Common myeloid progenitor, CD34-positive (primary cell): ENCODE results near the gene TRDMT1.
A peak's percentile ranks its signal among the peaks of the same experiment; 100 is the strongest.

Experiments used
- CTCF ChIA-PET: fragments of 350-600 bp; sonication (Branson Sonifier 250); formaldehyde crosslinking; loops from one replicate; lab custom pipeline; 2021; ENCODE audit warnings: antibody characterized with exemption; lab: Charles Lee
- POLR2A ChIA-PET: fragments of 350-600 bp; sonication (Branson Sonifier 250); formaldehyde crosslinking; loops from one replicate; lab custom pipeline; 2021; ENCODE audit warnings: antibody characterized with exemption; lab: Charles Lee
- DNase-seq, 3 donors: peaks; one replicate each; pipeline versions ENCODE4 v3.0.0 to v3.0.0-alpha.2; 2013
- H3K27ac ChIP-seq, 2 experiments: 1 replicate in 1 of 2; 2 replicates in 1 of 2; pipeline ENCODE4 v1.7.0; 2013; ENCODE audit warnings: inconsistent platforms in 2 of 2, low read length in 2 of 2, mild to moderate bottlenecking in 2 of 2, low read depth in 1 of 2, moderate library complexity in 1 of 2; ENCODE audit not compliant: severe bottlenecking in 2 of 2, insufficient read depth in 1 of 2, poor library complexity in 1 of 2
- H3K27me3 ChIP-seq, 5 experiments: replicated peaks in 2 of 5; 1 replicate in 3 of 5; 2 replicates in 2 of 5; pipeline versions ENCODE4 v1.6.1 to v1.7.0; 2013; ENCODE audit warnings: low read length in 4 of 5, mild to moderate bottlenecking in 2 of 5, moderate library complexity in 2 of 5, inconsistent platforms in 1 of 5; ENCODE audit not compliant: insufficient read depth in 5 of 5, control insufficient read depth in 4 of 5
- H3K36me3 ChIP-seq, 4 experiments: 1 replicate in 2 of 4; 2 replicates in 2 of 4; pipeline versions ENCODE4 v1.6.1 to v1.7.0; 2013; ENCODE audit warnings: low read length in 3 of 4, control low read depth in 1 of 4, mild to moderate bottlenecking in 1 of 4; ENCODE audit not compliant: control insufficient read depth in 4 of 4, insufficient read depth in 4 of 4
- H3K4me1 ChIP-seq, 4 experiments: 1 replicate in 3 of 4; 2 replicates in 1 of 4; pipeline versions ENCODE4 v1.6.1 to v1.7.1; 2013; ENCODE audit warnings: low read length in 3 of 4, mild to moderate bottlenecking in 3 of 4, control low read depth in 1 of 4, inconsistent platforms in 1 of 4, moderate library complexity in 1 of 4; ENCODE audit not compliant: control insufficient read depth in 4 of 4, insufficient read depth in 4 of 4; ENCODE audit errors: control extremely low read depth in 1 of 4
- H3K4me3 ChIP-seq, 7 experiments: 1 replicate in 4 of 7; 2 replicates in 3 of 7; pipeline versions ENCODE4 v1.5.1 to v1.7.0; 2013; ENCODE audit warnings: mild to moderate bottlenecking in 7 of 7, low read length in 6 of 7, moderate library complexity in 6 of 7, inconsistent platforms in 2 of 7, low read depth in 2 of 7, control low read depth in 1 of 7; ENCODE audit not compliant: insufficient read depth in 4 of 7, control insufficient read depth in 1 of 7; ENCODE audit errors: extremely low read depth in 1 of 7
- H3K9me3 ChIP-seq, 5 experiments: 1 replicate in 4 of 5; 2 replicates in 1 of 5; pipeline versions ENCODE4 v1.6.1 to v1.7.1; 2013; ENCODE audit warnings: low read length in 4 of 5, mild to moderate bottlenecking in 2 of 5, inconsistent platforms in 1 of 5, low read depth in 1 of 5, moderate library complexity in 1 of 5; ENCODE audit not compliant: control insufficient read depth in 4 of 5, insufficient read depth in 2 of 5; ENCODE audit errors: control extremely low read depth in 1 of 5
- WGBS: methylation state at CpG from one replicate; pipeline ENCODE4 v1.1.5; 2013; ENCODE audit not compliant: insufficient coverage; 5-methylcytosine and 5-hydroxymethylcytosine counted together

The TRDMT1 gene

DNA sequence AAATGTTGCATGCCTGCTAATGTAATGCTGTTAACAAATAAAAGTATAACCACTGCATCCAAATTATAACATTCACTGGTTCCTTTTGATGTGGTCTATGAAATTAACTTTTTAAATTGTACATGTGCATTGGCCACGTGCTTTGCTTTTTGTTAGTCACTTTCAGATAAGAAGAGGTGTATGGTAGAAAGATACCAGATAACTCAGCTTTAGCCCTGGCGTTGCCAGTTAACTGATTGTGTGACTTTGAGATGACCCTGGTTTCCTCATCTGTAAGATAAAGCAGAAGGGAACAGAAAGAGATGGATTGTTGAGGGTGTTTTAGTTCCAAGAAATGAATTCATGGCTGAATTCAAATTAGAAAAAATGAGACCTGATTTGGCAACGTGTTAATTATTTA, 1.9 kb upstream of the TRDMT1 start:
- Histone ChIP-seq H3K36me3 (no peaks in the 10 kb centered on the region), H3K9me3 (no peaks in the 10 kb centered on the region), H3K27me3 (no peaks in the 10 kb centered on the region), H3K4me1 (peaks cover 17 to 54% (median 39%) of the 10 kb centered on the region in 4 experiments), H3K27ac (no peak overlapping the region), H3K4me3 (no peak overlapping the region)
- DNase-seq: no peak
- 100% methylated on average over 2 of the region's 3 CpGs for WGBS
- ChIA-PET CTCF (interaction anchor here (1.1 kb wide), 1 partner anchor 26 kb away, joined by 4 read pairs; no protein-coding TSS in a partner anchor), POLR2A (no interaction called here)

DNA sequence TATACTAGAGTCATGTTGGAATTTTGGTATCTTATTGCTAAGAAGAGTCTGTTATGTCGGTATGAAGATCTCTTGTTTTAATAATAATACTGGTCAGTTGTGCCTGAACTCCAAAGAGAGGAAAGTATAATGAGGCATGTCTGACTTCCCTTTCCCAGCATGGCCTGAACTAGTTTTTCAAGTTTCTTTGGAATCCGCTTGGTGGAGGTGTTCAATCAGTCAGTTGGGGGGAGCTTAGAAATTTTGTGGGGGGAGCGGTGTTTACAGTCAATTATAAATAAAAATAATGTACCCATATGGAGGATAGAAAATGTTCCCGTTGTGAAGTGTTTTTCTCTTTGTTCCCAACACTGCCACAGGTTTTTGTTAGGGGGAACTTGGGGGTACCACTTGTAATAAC, 1.5 kb upstream of the TRDMT1 start:
- peaks cover 17 to 52% (median 36%) of the 10 kb centered on the region in 4 experiments for H3K4me1 ChIP-seq
- H3K4me3 ChIP-seq: no peak overlapping the region
- ChIA-PET POLR2A (no interaction called here), CTCF (interaction anchor here (1.1 to 5.1 kb wide), 2 partner anchors 26 to 27 kb away, joined by 4 to 32 read pairs; partner anchors contain the start of gene VIM)
- H3K27ac ChIP-seq: no peak overlapping the region
- no peaks in the 10 kb centered on the region for H3K36me3 ChIP-seq
- no peak for DNase-seq
- WGBS: no CpG with 5 or more reads among the region's 4 CpGs
- no peaks in the 10 kb centered on the region for H3K9me3 ChIP-seq
- H3K27me3 ChIP-seq: no peaks in the 10 kb centered on the region

GRCh38 chr10:17202506-17202905, 1.0 kb upstream of the TRDMT1 start:
- Histone ChIP-seq H3K4me1 (peaks cover 17 to 52% (median 33%) of the 10 kb centered on the region in 4 experiments), H3K36me3 (no peaks in the 10 kb centered on the region), H3K27me3 (no peaks in the 10 kb centered on the region), H3K4me3 (no peak overlapping the region), H3K27ac (peak overlapping the region in 1 of 2 experiments; percentile 98), H3K9me3 (no peaks in the 10 kb centered on the region)
- 100% methylated on average over 2 of the region's 2 CpGs for WGBS
- POLR2A ChIA-PET: interaction anchor here (4.6 kb wide), 1 partner anchor 27 kb away, joined by 72 read pairs; the partner anchor contains the start of gene VIM
- CTCF ChIA-PET: interaction anchor here (3.9 to 5.1 kb wide), 2 partner anchors 14 to 26 kb away, joined by 18 to 32 read pairs; partner anchors contain the start of gene VIM
- no peak for DNase-seq

DNA sequence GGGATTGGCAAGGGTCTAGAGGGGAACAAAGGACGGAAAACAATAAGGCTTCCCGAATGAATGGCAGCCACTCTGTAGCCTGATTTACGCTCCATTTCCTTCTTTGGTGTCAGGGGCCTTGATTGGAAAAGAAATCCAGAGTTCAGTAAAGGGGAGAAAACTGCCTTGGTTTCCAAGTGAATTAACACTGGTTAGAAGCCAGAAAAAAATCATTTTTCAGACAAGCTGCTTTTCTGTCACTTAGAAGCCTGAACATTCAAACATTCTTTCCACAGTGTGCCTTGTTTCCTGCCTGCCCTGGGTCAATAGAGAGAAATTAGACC, 283 bp upstream of the TRDMT1 start:
- Histone ChIP-seq H3K4me3 (peak overlapping the region; percentile 59 to 94 (median 84)), H3K27me3 (no peaks in the 10 kb centered on the region), H3K27ac (peak overlapping the region; percentile 94 to 98), H3K4me1 (peaks cover 15 to 46% (median 28%) of the 10 kb centered on the region in 4 experiments), H3K36me3 (no peaks in the 10 kb centered on the region), H3K9me3 (no peaks in the 10 kb centered on the region)
- WGBS: 22% methylated on average over 3 of the region's 3 CpGs
- CTCF ChIA-PET: interaction anchor here (1.0 to 5.1 kb wide), 6 partner anchors 10 to 349 kb away, joined by 4 to 32 read pairs (median 6); partner anchors contain the start of gene VIM
- POLR2A ChIA-PET: interaction anchor here (0.8 to 4.6 kb wide), 9 partner anchors 10 to 205 kb away, joined by 3 to 72 read pairs (median 4); partner anchors contain the start of gene VIM
- no peak for DNase-seq

DNA sequence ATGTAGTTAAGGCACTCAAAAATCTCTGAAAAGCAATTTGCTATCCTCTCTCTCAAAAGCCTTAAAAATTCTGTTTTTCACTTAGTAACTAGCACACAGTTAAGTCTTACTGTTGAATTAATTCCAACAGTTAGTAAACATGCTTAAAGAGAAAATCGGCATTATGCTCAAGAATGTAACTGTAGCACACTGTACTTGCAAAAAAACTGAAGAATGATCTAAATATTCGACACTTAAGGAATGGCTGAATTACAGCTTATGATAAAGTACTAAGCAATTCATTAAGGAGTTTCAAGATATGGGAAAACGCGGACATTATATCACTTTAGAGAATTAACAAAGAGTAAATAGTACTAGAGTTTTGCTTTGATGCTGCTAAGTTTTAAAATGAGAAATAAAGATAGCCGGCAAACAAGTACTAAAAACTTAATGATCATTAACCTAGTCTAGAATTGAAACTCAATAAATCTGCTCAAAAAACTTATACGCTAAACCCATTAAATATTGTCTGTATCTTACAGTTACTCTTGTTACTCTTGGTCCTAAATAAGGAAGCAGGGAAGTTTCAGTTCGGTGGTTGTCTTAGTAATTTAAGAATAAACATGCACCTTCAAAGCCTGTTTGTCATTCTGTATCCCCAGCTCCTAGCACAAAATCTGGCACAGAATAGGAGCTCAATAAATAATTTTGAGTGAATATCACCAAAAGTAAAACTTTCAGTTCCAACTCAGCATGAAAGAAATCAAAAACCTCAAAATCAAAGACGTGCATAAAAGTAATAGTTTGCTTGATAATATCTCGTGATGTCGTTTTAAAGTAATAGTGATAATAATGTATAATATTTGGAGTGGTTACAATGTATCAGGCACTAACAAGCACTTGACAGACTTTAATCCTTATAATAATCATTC, 1.2 kb downstream of the TRDMT1 start:
- POLR2A ChIA-PET: interaction anchor here (0.9 to 4.6 kb wide), 6 partner anchors 8 to 306 kb away, joined by 3 to 72 read pairs (median 5); partner anchors contain the start of gene VIM
- 60% methylated on average over 1 of the region's 10 CpGs for WGBS
- H3K36me3 ChIP-seq: no peaks in the 10 kb centered on the region
- H3K4me1 ChIP-seq: peaks cover 6 to 35% (median 20%) of the 10 kb centered on the region in 4 experiments
- DNase-seq: peak in 2 of 3 donors; percentile 65 to 72
- peak overlapping the region in 6 of 7 experiments; percentile 81 to 94 (median 84) for H3K4me3 ChIP-seq
- H3K9me3 ChIP-seq: no peaks in the 10 kb centered on the region
- H3K27ac ChIP-seq: peak overlapping the region; percentile 94 to 98
- H3K27me3 ChIP-seq: no peaks in the 10 kb centered on the region
- CTCF ChIA-PET: interaction anchor here (1.0 to 5.1 kb wide), 10 partner anchors 14 to 347 kb away, joined by 3 to 32 read pairs (median 4); partner anchors contain the start of gene VIM

DNA sequence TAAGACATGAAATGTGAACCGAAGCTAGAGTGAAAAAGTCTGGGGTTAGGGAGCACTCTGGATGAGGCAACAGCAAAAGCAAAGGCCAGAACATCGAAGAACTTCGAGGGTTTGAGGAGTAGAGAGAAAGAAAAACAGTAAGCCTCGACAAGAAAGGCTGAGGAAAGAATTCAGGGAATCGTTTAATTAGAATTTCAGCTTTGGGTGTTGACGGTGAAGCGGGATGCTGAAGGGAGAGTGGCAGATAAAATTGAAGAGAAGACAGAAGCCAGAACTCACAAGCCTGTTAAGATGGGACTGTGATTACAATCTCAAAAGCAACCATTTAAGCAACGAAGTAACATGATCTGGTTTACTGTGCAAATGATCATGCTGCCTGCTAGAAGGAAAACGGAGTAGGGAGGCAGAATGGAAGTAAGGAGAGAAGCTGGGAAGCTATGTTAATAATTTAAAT, 2.1 kb downstream of the TRDMT1 start:
- Histone ChIP-seq H3K27ac (peak overlapping the region; percentile 94 to 98), H3K36me3 (no peaks in the 10 kb centered on the region), H3K4me3 (peak overlapping the region in 2 of 7 experiments; percentile 84 to 94), H3K9me3 (no peaks in the 10 kb centered on the region), H3K4me1 (peaks cover 6 to 34% (median 19%) of the 10 kb centered on the region in 4 experiments), H3K27me3 (no peaks in the 10 kb centered on the region)
- POLR2A ChIA-PET: interaction anchor here (4.6 kb wide), 1 partner anchor 30 kb away, joined by 72 read pairs; the partner anchor contains the start of gene VIM
- 92% methylated on average over 7 of the region's 9 CpGs for WGBS
- DNase-seq: no peak
- CTCF ChIA-PET: interaction anchor here (0.8 to 5.1 kb wide), 5 partner anchors 17 to 42 kb away, joined by 3 to 32 read pairs (median 4); partner anchors contain the start of gene VIM
